Nephron (organoid): ENCODE results near the gene CLCA2.
A peak's percentile ranks its signal among the peaks of the same experiment; 100 is the strongest.

Experiments
- H3K27ac Mint-ChIP-seq, 3 experiments: 2 replicates each; pipeline ENCODE4 v1.8.0; 2020; ENCODE audit warnings: mixed read lengths in 3 of 3, mild to moderate bottlenecking in 2 of 3, moderate library complexity in 1 of 3
- H3K27me3 Mint-ChIP-seq: 2 replicates; pipeline ENCODE4 v1.8.0; 2021; ENCODE audit warnings: low read depth, mild to moderate bottlenecking, moderate library complexity, mixed read lengths
- H3K36me3 Mint-ChIP-seq: 2 replicates; pipeline ENCODE4 v1.8.0; 2020; ENCODE audit warnings: low read depth, mixed read lengths
- H3K4me1 Mint-ChIP-seq: 2 replicates; pipeline ENCODE4 v1.8.0; 2020; ENCODE audit warnings: mixed read lengths
- H3K4me3 Mint-ChIP-seq, 3 experiments: 2 replicates each; pipeline ENCODE4 v1.8.0; 2020; ENCODE audit warnings: mild to moderate bottlenecking in 3 of 3, mixed read lengths in 3 of 3, moderate library complexity in 2 of 3
- H3K9me3 Mint-ChIP-seq: 2 replicates; pipeline ENCODE4 v1.8.0; 2020; ENCODE audit warnings: mixed read lengths
- TF ChIP-seq, protein P1 (sequence below), 3 experiments: fragments of 200-600 bp; sonication (generic); IDR thresholded peaks; one replicate each; pipeline ENCODE4 v1.5.0; 2021; ENCODE audit warnings: antibody characterized with exemption in 3 of 3; ENCODE audit not compliant: unreplicated experiment in 3 of 3

Gene CLCA2

GRCh38 chr1:86419277-86419903, 4.6 kb upstream of the CLCA2 start:
- TF ChIP-seq, protein P1, sequence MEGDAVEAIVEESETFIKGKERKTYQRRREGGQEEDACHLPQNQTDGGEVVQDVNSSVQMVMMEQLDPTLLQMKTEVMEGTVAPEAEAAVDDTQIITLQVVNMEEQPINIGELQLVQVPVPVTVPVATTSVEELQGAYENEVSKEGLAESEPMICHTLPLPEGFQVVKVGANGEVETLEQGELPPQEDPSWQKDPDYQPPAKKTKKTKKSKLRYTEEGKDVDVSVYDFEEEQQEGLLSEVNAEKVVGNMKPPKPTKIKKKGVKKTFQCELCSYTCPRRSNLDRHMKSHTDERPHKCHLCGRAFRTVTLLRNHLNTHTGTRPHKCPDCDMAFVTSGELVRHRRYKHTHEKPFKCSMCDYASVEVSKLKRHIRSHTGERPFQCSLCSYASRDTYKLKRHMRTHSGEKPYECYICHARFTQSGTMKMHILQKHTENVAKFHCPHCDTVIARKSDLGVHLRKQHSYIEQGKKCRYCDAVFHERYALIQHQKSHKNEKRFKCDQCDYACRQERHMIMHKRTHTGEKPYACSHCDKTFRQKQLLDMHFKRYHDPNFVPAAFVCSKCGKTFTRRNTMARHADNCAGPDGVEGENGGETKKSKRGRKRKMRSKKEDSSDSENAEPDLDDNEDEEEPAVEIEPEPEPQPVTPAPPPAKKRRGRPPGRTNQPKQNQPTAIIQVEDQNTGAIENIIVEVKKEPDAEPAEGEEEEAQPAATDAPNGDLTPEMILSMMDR (IDR thresholded peaks at IDR 0.05; ENCODE audit: unreplicated experiment in 3 of 3) = peak in 2 of 3 experiments; percentile 13
- Mint-ChIP-seq H3K4me1 (no peaks in the 10 kb centered on the region), H3K9me3 (no peaks in the 10 kb centered on the region), H3K4me3 (no peak overlapping the region), H3K36me3 (no peaks in the 10 kb centered on the region), H3K27ac (no peak overlapping the region), H3K27me3 (peaks cover 3% of the 10 kb centered on the region)

DNA sequence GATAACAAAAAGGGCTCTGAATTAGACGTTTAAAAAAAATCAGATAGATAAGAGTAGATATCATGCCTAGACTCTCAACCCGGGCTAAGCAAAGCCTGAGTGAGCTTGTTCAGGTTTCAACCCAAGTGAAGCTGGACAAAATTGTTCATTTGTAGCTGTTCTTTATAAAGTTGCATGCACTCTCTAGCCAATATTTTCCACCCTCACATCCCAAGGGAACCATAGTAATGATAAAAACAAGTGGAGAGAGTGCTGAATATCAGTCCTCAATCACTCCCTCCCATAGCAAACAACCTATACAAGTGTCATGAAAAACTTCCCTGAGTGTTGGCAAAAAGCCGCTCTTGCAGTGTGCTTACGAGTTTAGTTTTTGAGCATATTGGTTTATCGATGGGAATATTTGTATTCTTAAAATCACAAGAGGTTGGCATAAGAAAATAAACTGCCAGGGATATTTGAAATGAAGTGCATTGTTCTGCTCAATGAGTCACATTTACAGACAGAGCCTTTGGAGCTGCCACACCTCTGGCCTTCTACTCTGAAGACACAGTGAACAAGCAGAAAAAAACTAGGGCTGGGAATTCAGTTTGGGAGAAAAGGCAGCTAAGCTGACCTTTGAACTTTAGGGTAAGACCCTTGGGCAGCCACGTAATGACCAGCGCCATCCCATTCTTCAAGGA, 2.2 kb upstream of the CLCA2 start:
- TF ChIP-seq, protein P1 (IDR thresholded peaks at IDR 0.05; ENCODE audit: unreplicated experiment in 3 of 3) = no peak
- H3K27me3 Mint-ChIP-seq = peaks cover 3% of the 10 kb centered on the region
- H3K9me3 Mint-ChIP-seq = no peaks in the 10 kb centered on the region

GRCh38 chr1:86423473-86423872, 498 bp upstream of the CLCA2 start:
- Mint-ChIP-seq H3K27me3 (peaks cover 3% of the 10 kb centered on the region), H3K4me3 (no peak overlapping the region), H3K36me3 (no peaks in the 10 kb centered on the region), H3K9me3 (no peaks in the 10 kb centered on the region), H3K27ac (no peak overlapping the region), H3K4me1 (no peaks in the 10 kb centered on the region)
- TF ChIP-seq, protein P1 (IDR thresholded peaks at IDR 0.05; ENCODE audit: unreplicated experiment in 3 of 3) = no peak

More for the DNA sequence above, 2.2 kb upstream of the CLCA2 start:
- no peaks in the 10 kb centered on the region for H3K4me1 Mint-ChIP-seq
- no peaks in the 10 kb centered on the region for H3K36me3 Mint-ChIP-seq
- H3K4me3 Mint-ChIP-seq = no peak overlapping the region
- H3K27ac Mint-ChIP-seq = no peak overlapping the region

GRCh38 chr1:86429122-86429725, 5.3 kb downstream of the CLCA2 start:
- TF ChIP-seq, protein P1 (IDR thresholded peaks at IDR 0.05; ENCODE audit: unreplicated experiment in 3 of 3) = no peak
- Mint-ChIP-seq H3K27ac (no peak overlapping the region), H3K27me3 (no peaks in the 10 kb centered on the region), H3K4me3 (no peak overlapping the region), H3K36me3 (no peaks in the 10 kb centered on the region), H3K9me3 (no peaks in the 10 kb centered on the region), H3K4me1 (no peaks in the 10 kb centered on the region)

DNA sequence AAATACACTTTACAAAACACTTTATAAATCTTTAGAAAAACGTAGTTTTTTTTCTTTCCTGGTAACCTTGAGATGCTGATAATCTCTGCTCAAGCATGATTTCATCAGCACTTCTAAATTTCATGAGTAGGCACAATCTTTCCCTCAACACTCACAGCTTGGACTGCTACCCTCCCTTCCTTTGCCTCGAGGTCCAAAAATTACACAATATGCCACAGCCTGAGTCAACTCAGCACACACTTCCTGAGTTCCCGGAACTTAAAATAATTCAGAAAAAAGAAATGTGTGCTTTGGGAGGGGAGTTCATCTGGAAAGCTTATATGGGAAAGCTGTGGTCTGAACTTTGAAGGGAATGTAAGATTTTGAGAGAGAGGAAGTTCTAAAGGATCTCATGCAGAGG, 5.9 kb downstream of the CLCA2 start:
- no peaks in the 10 kb centered on the region for H3K4me1 Mint-ChIP-seq
- no peak overlapping the region for H3K27ac Mint-ChIP-seq
- H3K4me3 Mint-ChIP-seq = no peak overlapping the region
- TF ChIP-seq, protein P1 (IDR thresholded peaks at IDR 0.05; ENCODE audit: unreplicated experiment in 3 of 3) = no peak
- no peaks in the 10 kb centered on the region for H3K36me3 Mint-ChIP-seq
- no peaks in the 10 kb centered on the region for H3K9me3 Mint-ChIP-seq
- no peaks in the 10 kb centered on the region for H3K27me3 Mint-ChIP-seq
